ENCODE data around the gene TRIM28.

Gene TRIM28

DNA sequence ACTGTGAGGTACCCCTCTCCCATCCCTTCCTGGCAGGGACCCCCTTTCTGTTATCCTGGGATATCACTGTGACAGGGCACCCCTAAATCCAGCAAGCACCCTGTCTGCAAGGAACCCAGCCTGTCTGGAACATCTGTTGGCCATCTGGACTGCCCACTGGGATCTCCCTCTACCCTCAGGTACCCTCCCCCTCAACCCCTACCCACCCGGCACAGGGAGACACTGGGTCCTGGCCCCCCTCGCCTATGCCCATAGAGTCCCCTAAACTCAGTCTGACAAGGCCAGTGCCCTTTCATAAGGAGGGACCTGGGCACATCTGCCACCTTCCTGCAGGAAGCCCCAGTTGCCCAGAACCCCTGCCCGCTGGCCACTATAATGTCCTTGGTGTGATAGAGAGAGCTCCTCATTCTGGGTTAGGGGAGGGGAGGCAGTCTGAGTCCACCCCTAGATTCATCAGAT is 29.3 kb upstream of the TRIM28 start:
- H2BK120ac ChIP-seq (ENCODE audit: insufficient read depth, low read length, poor library complexity): no peak overlapping the region
- H3K4ac ChIP-seq (ENCODE audit: low read depth, low read length): no peak overlapping the region
- H4K91ac ChIP-seq (ENCODE audit: low read depth, low read length): peak overlapping the region; percentile 81
- H3K4me1 ChIP-seq (ENCODE audit: control insufficient read depth in 1 of 2, insufficient read depth in 2 of 2, low read length in 2 of 2): peaks cover 13 to 16% of the 10 kb centered on the region in 2 experiments
- no peak overlapping the region for H3K27ac ChIP-seq (ENCODE audit: low read depth, low read length)
- H3K79me2 ChIP-seq (ENCODE audit: control insufficient read depth, insufficient read depth, low read length, poor library complexity): peaks cover 21% of the 10 kb centered on the region
- H2BK12ac ChIP-seq (ENCODE audit: low read length): no peak overlapping the region
- no peaks in the 10 kb centered on the region for H3K9me3 ChIP-seq (ENCODE audit: insufficient read depth, low read depth, low read length)
- peak overlapping the region; percentile 50 for H3K4me2 ChIP-seq (ENCODE audit: low read length)
- peak overlapping the region; percentile 68 for H3K18ac ChIP-seq (ENCODE audit: low read length)
- H3K23ac ChIP-seq (ENCODE audit: low read length): no peak overlapping the region
- peak overlapping the region; percentile 5 for H2BK5ac ChIP-seq (ENCODE audit: low read depth, low read length, poor library complexity)
- peak overlapping the region; percentile 62 for H3K4me3 ChIP-seq (ENCODE audit: low read depth, low read length)
- H3K36me3 ChIP-seq (ENCODE audit: control insufficient read depth in 1 of 2, insufficient read depth in 2 of 2, low read length in 2 of 2): peaks cover 22 to 27% of the 10 kb centered on the region in 2 experiments
- H3K27me3 ChIP-seq (ENCODE audit: insufficient read depth, low read length): no peaks in the 10 kb centered on the region
- H3K79me1 ChIP-seq (ENCODE audit: low read length): peaks cover 12% of the 10 kb centered on the region
- peak overlapping the region; percentile 67 for H3K9ac ChIP-seq (ENCODE audit: low read length)
- DNase-seq: no peak
- no peak overlapping the region for H2AFZ ChIP-seq (ENCODE audit: insufficient read depth, low read length, poor library complexity)
- peak overlapping the region; percentile 51 for H2AK5ac ChIP-seq (ENCODE audit: low read length)
- no CpG with 5 or more reads among the region's 3 CpGs for WGBS (ENCODE audit: extremely low coverage, insufficient coverage, insufficient read length)
- peak overlapping the region; percentile 76 for H4K12ac ChIP-seq (ENCODE audit: low read depth, low read length)
- peak overlapping the region; percentile 72 for H4K8ac ChIP-seq (ENCODE audit: low read depth, low read length)
- peak overlapping the region; percentile 57 for H3K14ac ChIP-seq (ENCODE audit: low read length)

DNA sequence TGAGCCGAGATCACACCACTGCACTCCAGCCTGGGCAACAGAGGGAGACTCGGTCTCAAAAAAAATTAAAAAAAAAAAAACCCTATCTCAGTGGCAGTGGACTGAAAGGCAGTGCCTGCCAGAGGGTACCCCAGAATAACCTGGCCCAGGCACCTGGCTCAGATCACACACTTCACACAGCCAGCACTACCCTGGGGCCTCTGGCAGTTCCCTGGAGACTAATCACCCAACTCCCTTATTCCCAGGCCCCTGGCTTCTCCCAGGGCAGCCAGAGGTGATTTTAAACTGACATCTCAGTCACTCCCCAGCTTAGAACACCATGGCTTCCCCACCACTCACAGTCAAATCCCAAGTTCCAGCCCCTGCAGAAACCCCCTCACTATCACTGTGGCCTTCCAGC is 28.6 kb upstream of the TRIM28 start:
- H3K36me3 ChIP-seq (ENCODE audit: control insufficient read depth in 1 of 2, insufficient read depth in 2 of 2, low read length in 2 of 2): peaks cover 21 to 25% of the 10 kb centered on the region in 2 experiments
- no peak overlapping the region for H3K9ac ChIP-seq (ENCODE audit: low read length)
- no peak overlapping the region for H3K14ac ChIP-seq (ENCODE audit: low read length)
- H4K8ac ChIP-seq (ENCODE audit: low read depth, low read length): no peak overlapping the region
- no peak overlapping the region for H2AK5ac ChIP-seq (ENCODE audit: low read length)
- no peaks in the 10 kb centered on the region for H3K9me3 ChIP-seq (ENCODE audit: insufficient read depth, low read depth, low read length)
- no peaks in the 10 kb centered on the region for H3K27me3 ChIP-seq (ENCODE audit: insufficient read depth, low read length)
- H3K79me2 ChIP-seq (ENCODE audit: control insufficient read depth, insufficient read depth, low read length, poor library complexity): peaks cover 21% of the 10 kb centered on the region
- no peak overlapping the region for H2AFZ ChIP-seq (ENCODE audit: insufficient read depth, low read length, poor library complexity)
- no peak overlapping the region for H3K27ac ChIP-seq (ENCODE audit: low read depth, low read length)
- no peak overlapping the region for H2BK12ac ChIP-seq (ENCODE audit: low read length)
- no peak overlapping the region for H3K18ac ChIP-seq (ENCODE audit: low read length)
- H4K91ac ChIP-seq (ENCODE audit: low read depth, low read length): no peak overlapping the region
- H3K4me1 ChIP-seq (ENCODE audit: control insufficient read depth in 1 of 2, insufficient read depth in 2 of 2, low read length in 2 of 2): peaks cover 13 to 16% of the 10 kb centered on the region in 2 experiments
- no peak for DNase-seq
- H4K12ac ChIP-seq (ENCODE audit: low read depth, low read length): no peak overlapping the region
- H3K23ac ChIP-seq (ENCODE audit: low read length): no peak overlapping the region
- no peak overlapping the region for H3K4me2 ChIP-seq (ENCODE audit: low read length)
- H2BK120ac ChIP-seq (ENCODE audit: insufficient read depth, low read length, poor library complexity): no peak overlapping the region
- no peak overlapping the region for H3K4me3 ChIP-seq (ENCODE audit: low read depth, low read length)
- H2BK5ac ChIP-seq (ENCODE audit: low read depth, low read length, poor library complexity): no peak overlapping the region
- no CpG with 5 or more reads among the region's 2 CpGs for WGBS (ENCODE audit: extremely low coverage, insufficient coverage, insufficient read length)
- no peak overlapping the region for H3K4ac ChIP-seq (ENCODE audit: low read depth, low read length)
- H3K79me1 ChIP-seq (ENCODE audit: low read length): peaks cover 17% of the 10 kb centered on the region

DNA sequence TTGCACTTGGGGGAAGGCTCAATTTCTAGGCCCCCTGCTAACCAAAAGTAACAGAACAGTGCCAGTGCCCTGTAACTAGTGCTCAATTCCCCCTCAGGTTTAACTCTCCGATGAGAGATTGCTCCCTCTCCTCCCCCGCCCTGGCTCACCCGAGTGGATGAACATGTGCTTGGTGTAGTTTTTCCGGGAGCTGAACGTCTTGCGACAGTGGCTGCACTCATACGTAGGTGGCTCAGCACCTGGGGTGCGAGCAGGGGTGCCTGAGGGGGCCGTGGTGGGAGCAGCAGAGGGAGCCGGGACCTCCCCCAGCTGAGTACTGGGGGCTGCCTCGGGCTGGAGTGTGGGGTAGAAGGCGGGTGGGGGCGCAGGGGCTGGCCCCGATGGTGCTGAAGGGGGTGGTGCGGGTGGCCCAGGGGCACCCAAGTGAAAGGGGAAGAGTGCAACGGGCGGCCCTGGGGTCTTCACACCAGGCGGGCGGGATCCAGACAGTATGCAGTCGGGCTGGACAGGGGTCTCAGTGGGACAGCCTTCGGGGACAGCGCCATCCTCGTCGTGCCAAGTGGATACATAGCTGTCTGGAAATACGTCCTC is 27.5 kb upstream of the TRIM28 start:
- peaks cover 13 to 16% of the 10 kb centered on the region in 2 experiments for H3K4me1 ChIP-seq (ENCODE audit: control insufficient read depth in 1 of 2, insufficient read depth in 2 of 2, low read length in 2 of 2)
- H2BK5ac ChIP-seq (ENCODE audit: low read depth, low read length, poor library complexity): no peak overlapping the region
- no peak overlapping the region for H3K4me3 ChIP-seq (ENCODE audit: low read depth, low read length)
- WGBS (ENCODE audit: extremely low coverage, insufficient coverage, insufficient read length): no CpG with 5 or more reads among the region's 25 CpGs
- no peak overlapping the region for H3K14ac ChIP-seq (ENCODE audit: low read length)
- no peak overlapping the region for H2AK5ac ChIP-seq (ENCODE audit: low read length)
- no peak overlapping the region for H2BK120ac ChIP-seq (ENCODE audit: insufficient read depth, low read length, poor library complexity)
- no peak overlapping the region for H2AFZ ChIP-seq (ENCODE audit: insufficient read depth, low read length, poor library complexity)
- H3K27me3 ChIP-seq (ENCODE audit: insufficient read depth, low read length): no peaks in the 10 kb centered on the region
- no peak overlapping the region for H3K27ac ChIP-seq (ENCODE audit: low read depth, low read length)
- H3K23ac ChIP-seq (ENCODE audit: low read length): no peak overlapping the region
- peaks cover 21% of the 10 kb centered on the region for H3K79me2 ChIP-seq (ENCODE audit: control insufficient read depth, insufficient read depth, low read length, poor library complexity)
- H4K91ac ChIP-seq (ENCODE audit: low read depth, low read length): no peak overlapping the region
- no peak overlapping the region for H4K12ac ChIP-seq (ENCODE audit: low read depth, low read length)
- H3K36me3 ChIP-seq (ENCODE audit: control insufficient read depth in 1 of 2, insufficient read depth in 2 of 2, low read length in 2 of 2): peaks cover 21 to 25% of the 10 kb centered on the region in 2 experiments
- H3K9me3 ChIP-seq (ENCODE audit: insufficient read depth, low read depth, low read length): no peaks in the 10 kb centered on the region
- H2BK12ac ChIP-seq (ENCODE audit: low read length): no peak overlapping the region
- H3K4me2 ChIP-seq (ENCODE audit: low read length): no peak overlapping the region
- H4K8ac ChIP-seq (ENCODE audit: low read depth, low read length): no peak overlapping the region
- no peak overlapping the region for H3K4ac ChIP-seq (ENCODE audit: low read depth, low read length)
- H3K79me1 ChIP-seq (ENCODE audit: low read length): peaks cover 17% of the 10 kb centered on the region
- DNase-seq: no peak
- H3K9ac ChIP-seq (ENCODE audit: low read length): no peak overlapping the region
- no peak overlapping the region for H3K18ac ChIP-seq (ENCODE audit: low read length)

DNA sequence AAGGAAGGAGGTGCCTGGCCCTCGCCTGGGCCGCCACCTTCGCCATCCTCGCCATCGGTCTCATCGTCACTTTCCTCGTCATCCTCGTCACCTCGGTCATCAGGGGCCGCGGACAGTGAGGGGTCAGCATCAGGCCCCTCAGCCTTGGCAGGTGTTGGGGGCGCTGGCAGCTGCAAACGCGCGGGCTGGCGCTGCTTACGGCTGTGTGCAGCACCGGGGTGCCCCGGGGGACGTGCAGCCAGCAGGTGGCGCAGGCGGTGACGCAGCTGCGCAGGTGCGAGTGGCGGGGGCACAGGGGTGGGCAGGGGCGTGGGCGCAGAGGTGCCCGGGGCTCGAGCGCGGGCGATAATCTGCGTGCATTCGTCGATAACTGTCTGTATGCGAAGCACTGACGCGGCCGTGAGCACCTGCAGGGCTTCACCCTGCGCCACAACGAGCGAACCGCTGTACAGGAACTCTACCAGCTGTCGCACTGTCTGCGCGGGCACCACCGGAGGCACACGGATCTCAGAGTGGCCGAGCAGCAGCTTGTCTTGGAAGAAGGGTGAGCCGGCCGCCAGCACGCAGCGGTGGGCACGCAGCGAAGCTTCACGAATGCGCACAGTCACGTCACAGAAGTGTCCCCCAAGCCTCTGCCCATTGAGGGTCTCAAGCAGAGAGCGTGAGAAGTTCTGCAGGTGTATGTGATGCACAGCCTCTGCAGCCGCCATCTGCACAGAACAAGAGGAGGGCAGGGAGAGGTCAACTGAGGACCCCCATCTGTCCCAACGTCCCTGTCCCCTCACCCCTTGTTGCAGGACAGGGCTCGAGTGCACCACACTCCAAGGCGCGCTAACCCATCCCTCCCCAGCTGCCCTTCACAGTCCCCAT is 26.7 kb upstream of the TRIM28 start:
- Histone ChIP-seq H3K79me1 (ENCODE audit: low read length) (peaks cover 17% of the 10 kb centered on the region), H2BK12ac (ENCODE audit: low read length) (no peak overlapping the region), H3K23ac (ENCODE audit: low read length) (no peak overlapping the region), H3K9ac (ENCODE audit: low read length) (no peak overlapping the region), H3K4ac (ENCODE audit: low read depth, low read length) (peak overlapping the region; percentile 49), H3K79me2 (ENCODE audit: control insufficient read depth, insufficient read depth, low read length, poor library complexity) (peaks cover 21% of the 10 kb centered on the region), H3K27me3 (ENCODE audit: insufficient read depth, low read length) (no peaks in the 10 kb centered on the region), H4K12ac (ENCODE audit: low read depth, low read length) (no peak overlapping the region), H2BK120ac (ENCODE audit: insufficient read depth, low read length, poor library complexity) (no peak overlapping the region), H3K4me2 (ENCODE audit: low read length) (no peak overlapping the region), H3K4me3 (ENCODE audit: low read depth, low read length) (peak overlapping the region; percentile 34), H4K91ac (ENCODE audit: low read depth, low read length) (no peak overlapping the region), H3K18ac (ENCODE audit: low read length) (no peak overlapping the region), H4K8ac (ENCODE audit: low read depth, low read length) (no peak overlapping the region), H2AK5ac (ENCODE audit: low read length) (no peak overlapping the region), H3K36me3 (ENCODE audit: control insufficient read depth in 1 of 2, insufficient read depth in 2 of 2, low read length in 2 of 2) (peaks cover 21 to 25% of the 10 kb centered on the region in 2 experiments), H3K27ac (ENCODE audit: low read depth, low read length) (no peak overlapping the region), H3K4me1 (ENCODE audit: control insufficient read depth in 1 of 2, insufficient read depth in 2 of 2, low read length in 2 of 2) (peaks cover 13 to 16% of the 10 kb centered on the region in 2 experiments), H3K9me3 (ENCODE audit: insufficient read depth, low read depth, low read length) (no peaks in the 10 kb centered on the region), H2AFZ (ENCODE audit: insufficient read depth, low read length, poor library complexity) (no peak overlapping the region), H3K14ac (ENCODE audit: low read length) (no peak overlapping the region), H2BK5ac (ENCODE audit: low read depth, low read length, poor library complexity) (no peak overlapping the region)
- DNase-seq: no peak
- WGBS (ENCODE audit: extremely low coverage, insufficient coverage, insufficient read length): no CpG with 5 or more reads among the region's 65 CpGs

Measured in trophoblast cell (in vitro differentiated cells and primary cell).